ENCODE data around the gene WDSUB1.

DNA sequence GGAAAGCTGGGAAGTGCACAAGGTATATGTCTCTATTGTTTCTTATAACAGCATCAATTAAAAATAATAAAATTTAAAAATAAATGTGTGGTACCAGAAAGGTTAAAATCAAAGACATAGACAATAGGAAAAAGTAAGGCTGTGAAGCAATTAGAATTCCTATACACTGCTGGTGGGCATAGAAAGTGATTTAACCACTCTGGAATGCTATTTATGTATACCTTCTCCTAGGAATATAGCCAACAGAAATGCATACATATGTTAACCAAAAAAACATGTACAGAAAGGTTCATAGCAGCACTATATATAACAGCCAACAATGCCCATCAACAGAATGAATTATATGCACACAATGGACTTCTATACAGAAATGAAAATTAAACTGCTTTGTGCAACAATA, 43.0 kb downstream of the WDSUB1 start:
- no peak for TF ChIP-seq EZH2phosphoT487 (IDR thresholded peaks at IDR 0.05; ENCODE audit: borderline replicate concordance, low read length)
- TF ChIP-seq, protein P1, sequence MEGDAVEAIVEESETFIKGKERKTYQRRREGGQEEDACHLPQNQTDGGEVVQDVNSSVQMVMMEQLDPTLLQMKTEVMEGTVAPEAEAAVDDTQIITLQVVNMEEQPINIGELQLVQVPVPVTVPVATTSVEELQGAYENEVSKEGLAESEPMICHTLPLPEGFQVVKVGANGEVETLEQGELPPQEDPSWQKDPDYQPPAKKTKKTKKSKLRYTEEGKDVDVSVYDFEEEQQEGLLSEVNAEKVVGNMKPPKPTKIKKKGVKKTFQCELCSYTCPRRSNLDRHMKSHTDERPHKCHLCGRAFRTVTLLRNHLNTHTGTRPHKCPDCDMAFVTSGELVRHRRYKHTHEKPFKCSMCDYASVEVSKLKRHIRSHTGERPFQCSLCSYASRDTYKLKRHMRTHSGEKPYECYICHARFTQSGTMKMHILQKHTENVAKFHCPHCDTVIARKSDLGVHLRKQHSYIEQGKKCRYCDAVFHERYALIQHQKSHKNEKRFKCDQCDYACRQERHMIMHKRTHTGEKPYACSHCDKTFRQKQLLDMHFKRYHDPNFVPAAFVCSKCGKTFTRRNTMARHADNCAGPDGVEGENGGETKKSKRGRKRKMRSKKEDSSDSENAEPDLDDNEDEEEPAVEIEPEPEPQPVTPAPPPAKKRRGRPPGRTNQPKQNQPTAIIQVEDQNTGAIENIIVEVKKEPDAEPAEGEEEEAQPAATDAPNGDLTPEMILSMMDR (IDR thresholded peaks at IDR 0.05; ENCODE audit: low read depth, low read length, poor library complexity, severe bottlenecking) = no peak
